Measurements from ENCODE around the gene RELA.

DNA sequence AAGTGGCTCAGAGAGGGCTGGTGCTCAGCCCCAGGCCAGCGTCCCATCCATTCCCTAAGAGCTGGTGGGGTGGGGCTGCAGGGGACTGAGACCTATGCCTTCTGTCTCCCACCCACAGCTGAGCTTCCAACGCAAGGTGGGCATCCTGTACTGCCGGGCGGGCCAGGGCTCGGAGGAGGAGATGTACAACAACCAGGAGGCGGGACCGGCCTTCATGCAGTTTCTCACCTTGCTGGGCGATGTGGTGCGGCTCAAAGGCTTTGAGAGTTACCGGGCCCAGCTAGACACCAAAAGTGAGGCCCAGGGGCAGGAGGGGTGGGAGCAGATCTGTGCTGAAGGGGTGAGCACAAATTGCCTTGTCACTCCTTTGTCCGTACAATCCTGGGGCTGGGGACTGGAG, 17.9 kb downstream of the RELA start:
- no peak for TF ChIP-seq CTCF (IDR thresholded peaks at IDR 0.05)
- no peak for TF ChIP-seq EZH2 (IDR thresholded peaks at IDR 0.05; ENCODE audit: borderline replicate concordance, insufficient read depth, low read depth, low read length, poor library complexity, severe bottlenecking)

Data from B cell (primary cell).